GM12874 (cell line): ENCODE results near the gene PIGT.

Experiments
- TF ChIP-seq, protein P1 (sequence below): IDR thresholded peaks from 2 replicates; pipeline ENCODE4 v1.5.1; 2011; ENCODE audit warnings: low read depth, mild to moderate bottlenecking, control low read depth, low read length, moderate library complexity; ENCODE audit not compliant: insufficient read depth

Gene PIGT

DNA sequence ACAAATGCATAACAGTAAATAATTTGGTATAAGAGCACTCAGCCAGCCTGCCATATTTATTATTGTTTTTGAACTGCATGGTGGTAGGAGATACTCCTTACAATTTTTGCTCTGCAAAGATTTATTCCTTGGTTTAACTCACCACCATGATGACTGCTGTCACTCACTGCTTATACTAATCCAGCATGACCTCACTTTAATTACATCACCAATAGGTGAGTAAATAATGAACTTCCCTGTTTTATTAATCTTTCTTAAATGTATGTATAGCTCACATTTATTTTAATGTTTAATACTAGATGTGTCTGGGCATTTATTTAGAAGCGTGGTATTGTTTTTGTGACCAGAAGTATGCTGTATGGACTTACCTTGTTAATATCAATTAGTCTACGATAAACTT lies 25.0 kb upstream of the PIGT start:
- TF ChIP-seq, protein P1, sequence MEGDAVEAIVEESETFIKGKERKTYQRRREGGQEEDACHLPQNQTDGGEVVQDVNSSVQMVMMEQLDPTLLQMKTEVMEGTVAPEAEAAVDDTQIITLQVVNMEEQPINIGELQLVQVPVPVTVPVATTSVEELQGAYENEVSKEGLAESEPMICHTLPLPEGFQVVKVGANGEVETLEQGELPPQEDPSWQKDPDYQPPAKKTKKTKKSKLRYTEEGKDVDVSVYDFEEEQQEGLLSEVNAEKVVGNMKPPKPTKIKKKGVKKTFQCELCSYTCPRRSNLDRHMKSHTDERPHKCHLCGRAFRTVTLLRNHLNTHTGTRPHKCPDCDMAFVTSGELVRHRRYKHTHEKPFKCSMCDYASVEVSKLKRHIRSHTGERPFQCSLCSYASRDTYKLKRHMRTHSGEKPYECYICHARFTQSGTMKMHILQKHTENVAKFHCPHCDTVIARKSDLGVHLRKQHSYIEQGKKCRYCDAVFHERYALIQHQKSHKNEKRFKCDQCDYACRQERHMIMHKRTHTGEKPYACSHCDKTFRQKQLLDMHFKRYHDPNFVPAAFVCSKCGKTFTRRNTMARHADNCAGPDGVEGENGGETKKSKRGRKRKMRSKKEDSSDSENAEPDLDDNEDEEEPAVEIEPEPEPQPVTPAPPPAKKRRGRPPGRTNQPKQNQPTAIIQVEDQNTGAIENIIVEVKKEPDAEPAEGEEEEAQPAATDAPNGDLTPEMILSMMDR: no peak

DNA sequence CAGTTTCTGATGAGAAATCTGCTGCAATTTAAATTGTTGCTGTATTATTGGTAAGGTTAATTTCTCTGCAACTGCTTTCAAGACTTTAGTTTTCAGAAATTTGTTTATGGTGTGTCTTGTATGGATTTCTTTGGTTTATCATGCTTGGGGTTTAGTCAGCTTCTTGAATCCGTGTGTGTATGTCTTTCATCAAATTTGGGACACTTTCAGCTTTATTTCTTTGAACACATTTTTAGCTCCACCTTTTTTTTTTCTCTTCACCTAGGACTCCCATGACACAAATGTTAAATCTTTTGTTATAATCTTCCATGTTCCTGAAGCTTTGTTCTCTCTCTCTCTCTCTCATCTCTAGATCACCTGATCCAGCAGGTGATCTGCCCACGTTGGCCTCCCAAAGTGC lies 24.4 kb upstream of the PIGT start:
- TF ChIP-seq, protein P1: no peak

GRCh38 chr20:45392733-45393132 lies 23.2 kb upstream of the PIGT start:
- TF ChIP-seq, protein P1: no peak

DNA sequence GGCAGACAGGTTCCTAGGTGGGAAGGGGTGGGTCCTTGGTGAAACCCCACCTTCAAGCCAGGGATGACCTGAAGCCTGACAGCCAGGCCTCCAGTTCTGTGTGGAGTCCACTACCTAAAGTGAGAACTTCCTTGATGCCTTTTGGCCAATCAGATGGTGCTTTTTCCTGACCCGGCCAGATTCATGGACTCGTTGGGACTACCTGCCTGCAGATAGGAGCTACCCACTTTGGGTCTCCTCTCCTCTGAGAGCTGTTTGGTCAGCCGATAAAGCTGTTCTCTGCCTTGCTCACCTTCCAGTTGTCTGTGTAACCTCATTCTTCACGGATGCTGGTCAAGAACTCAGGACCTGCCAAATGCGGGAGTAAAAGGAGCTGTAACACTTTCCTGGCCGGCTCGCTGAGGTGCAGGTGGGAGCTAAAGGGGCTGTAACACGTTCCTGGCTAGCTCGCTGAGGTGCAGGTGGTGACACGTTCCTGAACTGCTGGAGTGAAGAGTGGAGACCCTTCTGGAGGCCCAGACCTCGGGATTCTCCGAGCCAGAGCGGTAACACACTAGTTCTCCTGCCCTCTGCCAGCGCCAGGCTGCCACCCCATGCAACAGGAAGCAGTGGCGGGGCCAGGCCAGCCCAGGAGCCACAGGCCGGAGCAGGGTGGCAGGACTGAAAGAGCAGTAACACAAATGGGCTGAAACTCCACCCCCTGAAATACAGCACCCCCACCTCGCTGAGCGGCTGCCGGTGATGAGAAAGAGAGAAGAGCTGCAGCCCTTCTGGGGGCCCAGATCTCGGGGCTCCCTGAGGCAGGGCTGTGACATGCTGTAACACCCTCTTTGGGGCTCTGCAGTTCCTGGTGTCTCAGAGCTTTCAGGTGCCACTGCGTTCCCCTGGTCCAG lies 21.5 kb upstream of the PIGT start:
- TF ChIP-seq, protein P1: no peak

- TF ChIP-seq, protein P1: no peak
Measured at GRCh38 chr20:45395114-45395415, 20.9 kb upstream of the PIGT start.

- TF ChIP-seq, protein P1: no peak
Measured at GRCh38 chr20:45399018-45399417, 16.9 kb upstream of the PIGT start.

- TF ChIP-seq, protein P1: no peak
Measured at GRCh38 chr20:45400346-45401031, 15.5 kb upstream of the PIGT start.
